Testis (tissue), 3 donors: Measurements from ENCODE around the gene GMCL2. TPM values are rescaled to one million over a fixed set of nuclear protein-coding genes. Genes with fewer than 3 reads are reported as not detected.

Source experiments
- DNase-seq: peaks from one replicate; pipeline ENCODE4 v3.0.0-alpha.2; 2019
- H3K27ac ChIP-seq, 2 donors: fragments of 200-600 bp; sonication (generic); one replicate each; pipeline ENCODE4 v1.5.1; 2019
- H3K27me3 ChIP-seq: fragments of 200-600 bp; sonication (generic); one replicate; pipeline ENCODE4 v1.5.1; 2019
- H3K36me3 ChIP-seq: fragments of 200-600 bp; sonication (generic); one replicate; pipeline ENCODE4 v1.5.1; 2017; ENCODE audit warnings: low read depth; ENCODE audit errors: missing control alignments
- H3K4me1 ChIP-seq: fragments of 200-600 bp; sonication (generic); one replicate; pipeline ENCODE4 v1.5.1; 2019
- H3K4me3 ChIP-seq, 2 donors: fragments of 200-600 bp; sonication (generic); one replicate each; pipeline ENCODE4 v1.5.1; 2017 to 2019
- H3K9me3 ChIP-seq: fragments of 200-600 bp; sonication (generic); one replicate; pipeline ENCODE4 v1.5.1; 2017
- POLR2A ChIP-seq: fragments of 450-650 bp; IDR thresholded peaks from one replicate; pipeline ENCODE4 v1.6.1; 2017; ENCODE audit warnings: antibody characterized with exemption, mild to moderate bottlenecking, moderate library complexity
- WGBS, 2 donors: methylation state at CpG; one replicate each; pipeline ENCODE4 v1.1.5; 2018; 5-methylcytosine and 5-hydroxymethylcytosine counted together
- intact Hi-C: fragments of 100-400 bp; cut with DNase I; formaldehyde crosslinking; loops from one replicate; pipeline ENCODE4 v1.15.1; 2023; ENCODE audit warnings: low total_unique reads
- polyA plus RNA-seq: library from polyadenylated mRNA; stranded (reverse); fragments of 350-450 nt; fragmentation: Illumina TruSeq; extraction: RNeasy Lipid Tissue Mini Kit (QIAGEN cat#74804); gene quantifications from one replicate; pipeline ENCODE4 v1.2.3, GENCODE V29; 2014; ENCODE audit warnings: low read depth, low replicate concordance; ENCODE audit not compliant: insufficient read depth
- total RNA-seq, 2 donors: library from RNA; depleted of rRNA; stranded (reverse); fragments of >200 nt; gene quantifications; one replicate each; pipeline ENCODE4 v1.2.3, GENCODE V29; 2016
- TF ChIP-seq, protein P1 (sequence below), 3 experiments: fragments of 450-650 bp in 2 of 3; fragments of 200-600 bp in 1 of 3; sonication (generic) in 1 of 3; IDR thresholded peaks; one replicate each; pipeline ENCODE4 v1.5.1; 2016 to 2019; ENCODE audit warnings: antibody characterized with exemption in 3 of 3, mild to moderate bottlenecking in 2 of 3, moderate library complexity in 1 of 3

The GMCL2 gene
- total and polyA plus RNA-seq, 3 donors from 2014 or later, result 9.8 to 53.5 (median 11.0) TPM

DNA sequence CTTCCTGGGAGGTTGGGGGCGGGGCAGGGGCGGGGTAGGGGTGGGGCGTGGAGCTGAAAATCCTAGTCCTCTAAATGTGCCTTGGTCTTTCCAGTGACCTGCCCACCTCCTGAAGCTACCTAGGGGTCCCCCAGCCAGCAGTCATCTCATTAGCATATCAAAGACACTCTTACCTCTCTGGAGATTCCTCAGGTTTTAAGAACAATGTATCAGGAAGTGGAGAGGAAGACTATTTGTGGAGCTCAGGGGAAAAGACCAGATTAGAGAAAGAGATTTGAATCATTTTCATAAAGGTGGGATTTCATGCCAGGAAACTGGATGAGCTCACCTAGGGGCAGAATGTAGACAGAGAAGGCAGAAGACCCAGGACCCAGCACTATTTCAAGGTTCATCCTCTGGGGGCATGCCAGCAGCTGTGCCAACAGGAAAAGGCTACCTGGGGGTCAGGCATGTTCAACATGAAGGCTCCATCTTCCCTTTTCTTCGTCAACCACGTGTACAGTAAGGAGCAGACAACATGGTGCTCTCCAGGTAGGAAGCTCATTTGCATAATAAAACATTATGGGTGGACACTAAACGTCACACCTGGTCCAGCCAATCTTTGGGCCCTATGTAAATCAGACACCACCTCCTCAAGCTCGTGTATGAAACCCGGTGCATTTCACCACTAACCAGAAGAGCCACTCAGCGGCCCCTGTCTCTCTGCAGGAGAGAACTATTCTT lies 6.9 kb downstream of the GMCL2 start:
- no peak for TF ChIP-seq POLR2A
- TF ChIP-seq, protein P1, sequence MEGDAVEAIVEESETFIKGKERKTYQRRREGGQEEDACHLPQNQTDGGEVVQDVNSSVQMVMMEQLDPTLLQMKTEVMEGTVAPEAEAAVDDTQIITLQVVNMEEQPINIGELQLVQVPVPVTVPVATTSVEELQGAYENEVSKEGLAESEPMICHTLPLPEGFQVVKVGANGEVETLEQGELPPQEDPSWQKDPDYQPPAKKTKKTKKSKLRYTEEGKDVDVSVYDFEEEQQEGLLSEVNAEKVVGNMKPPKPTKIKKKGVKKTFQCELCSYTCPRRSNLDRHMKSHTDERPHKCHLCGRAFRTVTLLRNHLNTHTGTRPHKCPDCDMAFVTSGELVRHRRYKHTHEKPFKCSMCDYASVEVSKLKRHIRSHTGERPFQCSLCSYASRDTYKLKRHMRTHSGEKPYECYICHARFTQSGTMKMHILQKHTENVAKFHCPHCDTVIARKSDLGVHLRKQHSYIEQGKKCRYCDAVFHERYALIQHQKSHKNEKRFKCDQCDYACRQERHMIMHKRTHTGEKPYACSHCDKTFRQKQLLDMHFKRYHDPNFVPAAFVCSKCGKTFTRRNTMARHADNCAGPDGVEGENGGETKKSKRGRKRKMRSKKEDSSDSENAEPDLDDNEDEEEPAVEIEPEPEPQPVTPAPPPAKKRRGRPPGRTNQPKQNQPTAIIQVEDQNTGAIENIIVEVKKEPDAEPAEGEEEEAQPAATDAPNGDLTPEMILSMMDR (IDR thresholded peaks at IDR 0.05), result no peak
- intact Hi-C loops, result no loop called here
- no peak overlapping the region for H3K4me3 ChIP-seq
- no peaks in the 10 kb centered on the region for H3K9me3 ChIP-seq
- no peak for DNase-seq
- H3K36me3 ChIP-seq, result no peaks in the 10 kb centered on the region
- H3K27ac ChIP-seq, result no peak overlapping the region
- H3K4me1 ChIP-seq, result no peaks in the 10 kb centered on the region
- 42 to 47% methylated on average over 8 to 9 of the region's 9 CpGs for WGBS, 2 donors
- no peaks in the 10 kb centered on the region for H3K27me3 ChIP-seq

DNA sequence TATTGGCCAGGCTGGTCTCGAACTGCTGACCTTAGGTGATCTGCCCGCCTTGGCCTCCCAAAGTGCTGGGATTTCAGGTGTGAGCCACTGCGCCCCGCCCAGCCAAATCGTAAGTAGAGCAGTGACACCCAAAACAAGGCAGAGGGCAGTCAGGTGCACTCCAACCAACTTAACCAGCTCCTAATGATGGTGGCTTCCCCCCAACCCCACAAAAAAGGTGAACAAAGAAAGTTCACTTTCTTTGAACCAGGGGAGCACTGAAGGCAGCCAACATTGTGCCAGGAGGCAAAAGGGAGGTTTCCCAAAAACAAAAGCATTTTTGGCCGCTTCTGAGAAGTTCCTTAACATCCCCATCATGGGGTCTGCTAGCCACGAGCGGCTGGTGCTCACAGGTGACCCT lies 9.6 kb downstream of the GMCL2 start:
- Histone ChIP-seq H3K27ac (no peak overlapping the region), H3K27me3 (no peaks in the 10 kb centered on the region), H3K4me3 (no peak overlapping the region), H3K4me1 (no peaks in the 10 kb centered on the region), H3K36me3 (no peaks in the 10 kb centered on the region), H3K9me3 (no peaks in the 10 kb centered on the region)
- intact Hi-C loops, result no loop called here
- TF ChIP-seq, protein P1 (IDR thresholded peaks at IDR 0.05), result no peak
- no peak for TF ChIP-seq POLR2A
- no peak for DNase-seq
- WGBS, 2 donors, result 62 to 81% methylated on average over 8 of the region's 8 CpGs

DNA sequence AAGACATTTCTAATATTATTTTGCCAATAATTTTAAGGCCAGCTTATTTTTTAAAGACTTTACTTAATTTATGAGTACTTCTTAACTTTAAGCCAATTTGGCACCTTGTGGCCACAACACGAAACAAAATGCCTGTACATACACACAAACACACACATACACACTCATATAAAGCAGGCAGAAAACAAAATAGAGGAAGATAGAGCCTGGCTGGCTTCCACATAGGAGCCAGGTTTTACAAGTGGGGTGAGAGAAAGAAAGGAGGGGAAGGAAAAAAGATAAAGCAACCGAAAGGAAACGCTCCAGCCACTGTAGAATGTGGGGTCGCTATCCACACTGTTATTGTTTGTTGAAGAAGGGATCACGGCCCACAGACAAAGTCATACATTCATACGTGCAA lies 10.4 kb downstream of the GMCL2 start:
- TF ChIP-seq, protein P1 (IDR thresholded peaks at IDR 0.05), result no peak
- no peak for TF ChIP-seq POLR2A
- WGBS, 2 donors, result 55 to 59% methylated on average over 6 of the region's 6 CpGs

DNA sequence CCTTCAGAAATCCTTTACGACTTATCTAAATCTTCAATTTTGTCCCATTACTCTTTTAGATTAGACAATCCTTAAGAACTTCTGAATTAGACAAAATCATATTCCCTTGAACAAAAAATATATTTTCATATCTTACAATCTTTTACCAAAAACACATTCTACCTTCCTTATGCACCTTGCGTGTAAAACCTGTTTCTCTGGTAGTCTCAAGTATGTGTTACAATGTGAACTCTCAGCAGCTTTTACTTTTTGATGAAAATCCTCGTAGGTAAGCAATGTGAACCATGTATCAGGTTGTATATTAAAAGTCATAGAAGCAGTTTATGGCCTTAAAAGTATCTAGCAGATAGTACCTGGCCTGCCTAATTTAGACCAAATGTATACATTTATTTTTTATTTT lies 12.7 kb downstream of the GMCL2 start:
- Histone ChIP-seq H3K36me3 (no peaks in the 10 kb centered on the region), H3K4me3 (no peak overlapping the region), H3K4me1 (no peaks in the 10 kb centered on the region), H3K27me3 (no peaks in the 10 kb centered on the region), H3K9me3 (no peaks in the 10 kb centered on the region), H3K27ac (no peak overlapping the region)
- WGBS, 2 donors, result 77 to 91% methylated on average over 3 of the region's 3 CpGs
- TF ChIP-seq, protein P1 (IDR thresholded peaks at IDR 0.05), result no peak
- TF ChIP-seq POLR2A, result no peak
- intact Hi-C loops, result no loop called here
- DNase-seq, result no peak

More for the DNA sequence above, 10.4 kb downstream of the GMCL2 start:
- intact Hi-C loops, result no loop called here
- Histone ChIP-seq H3K4me3 (no peak overlapping the region), H3K9me3 (no peaks in the 10 kb centered on the region), H3K4me1 (no peaks in the 10 kb centered on the region), H3K27ac (no peak overlapping the region), H3K36me3 (no peaks in the 10 kb centered on the region), H3K27me3 (no peaks in the 10 kb centered on the region)
- DNase-seq, result no peak

DNA sequence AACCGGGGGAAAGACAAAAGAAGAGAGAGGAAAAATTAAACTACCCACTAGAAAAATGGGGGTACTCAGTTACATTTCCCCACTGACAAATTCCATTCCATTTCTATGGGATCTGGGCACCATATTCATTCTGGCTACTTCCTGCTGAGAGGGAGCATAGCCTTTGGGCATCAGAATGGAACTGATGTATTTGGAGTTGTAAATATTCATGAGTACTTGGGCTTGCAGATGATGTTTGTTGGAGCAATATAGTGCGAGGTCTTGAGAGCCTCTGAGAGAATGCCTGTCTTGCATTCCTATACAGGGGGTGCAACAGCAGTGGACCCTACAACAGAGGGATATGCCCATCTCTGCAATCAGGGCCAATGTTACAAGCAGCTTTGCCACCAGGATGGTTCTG lies 16.7 kb downstream of the GMCL2 start:
- 86 to 94% methylated on average over 2 of the region's 2 CpGs for WGBS, 2 donors
- Histone ChIP-seq H3K9me3 (no peaks in the 10 kb centered on the region), H3K4me3 (no peak overlapping the region), H3K36me3 (no peaks in the 10 kb centered on the region), H3K27ac (no peak overlapping the region), H3K27me3 (no peaks in the 10 kb centered on the region), H3K4me1 (no peaks in the 10 kb centered on the region)
- TF ChIP-seq, protein P1 (IDR thresholded peaks at IDR 0.05), result no peak
- TF ChIP-seq POLR2A, result no peak
- DNase-seq, result no peak
- intact Hi-C loops, result no loop called here
